ENCODE measurements around the gene TMEM238. TPM values are rescaled to one million over a fixed set of nuclear protein-coding genes. Genes with fewer than 3 reads are reported as not detected.
"Not testable (repeated sequence)": the region's sequence is repeated elsewhere in the genome, so short reads cannot be mapped to it uniquely, and the experiment has no call there.

Gene TMEM238
- not detected in 2 replicates for total RNA-seq (2014; rRNA removed; shearing (Covaris generic))

GRCh38 chr19:55384131-55384919 lies at the start of gene TMEM238:
Gene TMEM238, minus strand, starts transcription at chr19:55384292. Its CDS starts 33 bp downstream, at chr19:55384259.
- Histone ChIP-seq H3K4me3 (peak within 1 kb of the TSS; percentile 69), H3K27ac (peak within 1 kb of the TSS; percentile 84), H3K27me3 (replicated peaks) (no peaks in the 10 kb centered on the region), H3K36me3 (peaks cover 35% of the 10 kb centered on the region), H3K4me1 (replicated peaks) (peaks cover 45% of the 10 kb centered on the region), H3K9me3 (replicated peaks) (0 out of 2 replicates have a peak, but pooled peaks cover 2% of the 10 kb centered on the region)
- no peak for DNase-seq (ENCODE audit: low read depth in 1 of 2, low spot score in 2 of 2)

GRCh38 chr19:55433292-55433691 lies 49.2 kb upstream of the TMEM238 start:
- Histone ChIP-seq H3K36me3 (no peaks in the 10 kb centered on the region), H3K27ac (no peak overlapping the region), H3K27me3 (replicated peaks) (peaks cover 10% of the 10 kb centered on the region; the same call in 1 of the 2 replicates), H3K4me1 (replicated peaks) (no peaks in the 10 kb centered on the region), H3K4me3 (no peak overlapping the region), H3K9me3 (replicated peaks) (peaks cover 5% of the 10 kb centered on the region; the same call in 1 of the 2 replicates)
- DNase-seq (ENCODE audit: low read depth in 1 of 2, low spot score in 2 of 2), result no peak

- no peak overlapping the region for H3K27ac ChIP-seq
- no peak for DNase-seq (ENCODE audit: low read depth in 1 of 2, low spot score in 2 of 2)
- no peaks in the 10 kb centered on the region for H3K36me3 ChIP-seq
- no peak overlapping the region for H3K4me3 ChIP-seq
- no peaks in the 10 kb centered on the region for H3K4me1 ChIP-seq (replicated peaks)
- H3K9me3 ChIP-seq (replicated peaks), result peaks cover 5% of the 10 kb centered on the region; the same call in 1 of the 2 replicates
- peaks cover 10% of the 10 kb centered on the region; the same call in 1 of the 2 replicates for H3K27me3 ChIP-seq (replicated peaks)
These were observed 48.3 kb upstream of the TMEM238 start for GRCh38 chr19:55432241-55432959.

- H3K36me3 ChIP-seq, result no peaks in the 10 kb centered on the region
- no peak overlapping the region for H3K4me3 ChIP-seq
- H3K27me3 ChIP-seq (replicated peaks), result peaks cover 10% of the 10 kb centered on the region; the same call in 1 of the 2 replicates
- no peak for DNase-seq (ENCODE audit: low read depth in 1 of 2, low spot score in 2 of 2)
- peaks cover 5% of the 10 kb centered on the region; the same call in 1 of the 2 replicates for H3K9me3 ChIP-seq (replicated peaks)
- no peaks in the 10 kb centered on the region for H3K4me1 ChIP-seq (replicated peaks)
- no peak overlapping the region for H3K27ac ChIP-seq
These were observed 47.1 kb upstream of the TMEM238 start for GRCh38 chr19:55431183-55431582.

- H3K4me1 ChIP-seq (replicated peaks), result no peaks in the 10 kb centered on the region
- H3K9me3 ChIP-seq (replicated peaks), result no peaks in the 10 kb centered on the region
- H3K36me3 ChIP-seq, result no peaks in the 10 kb centered on the region
- H3K4me3 ChIP-seq, result no peak overlapping the region
- no peak overlapping the region for H3K27ac ChIP-seq
- DNase-seq (ENCODE audit: low read depth in 1 of 2, low spot score in 2 of 2), result no peak
- H3K27me3 ChIP-seq (replicated peaks), result peaks cover 20% of the 10 kb centered on the region
These were observed 42.0 kb upstream of the TMEM238 start for GRCh38 chr19:55426042-55426441.

GRCh38 chr19:55424518-55424917 lies 40.4 kb upstream of the TMEM238 start:
- no peaks in the 10 kb centered on the region for H3K36me3 ChIP-seq
- H3K4me3 ChIP-seq, result no peak overlapping the region
- no peaks in the 10 kb centered on the region for H3K9me3 ChIP-seq (replicated peaks)
- no peak for DNase-seq (ENCODE audit: low read depth in 1 of 2, low spot score in 2 of 2)
- no peaks in the 10 kb centered on the region for H3K4me1 ChIP-seq (replicated peaks)
- H3K27me3 ChIP-seq (replicated peaks), result peaks cover 25% of the 10 kb centered on the region
- H3K27ac ChIP-seq, result no peak overlapping the region

GRCh38 chr19:55423225-55424005 lies 39.3 kb upstream of the TMEM238 start:
- H3K4me3 ChIP-seq, result no peak overlapping the region
- H3K27ac ChIP-seq, result no peak overlapping the region
- H3K27me3 ChIP-seq (replicated peaks), result peaks cover 25% of the 10 kb centered on the region
- no peaks in the 10 kb centered on the region for H3K9me3 ChIP-seq (replicated peaks)
- H3K4me1 ChIP-seq (replicated peaks), result no peaks in the 10 kb centered on the region
- no peaks in the 10 kb centered on the region for H3K36me3 ChIP-seq
- no peak for DNase-seq (ENCODE audit: low read depth in 1 of 2, low spot score in 2 of 2)

GRCh38 chr19:55421281-55421680 lies 37.2 kb upstream of the TMEM238 start:
- not testable (repeated sequence) for H3K9me3 ChIP-seq (replicated peaks); H3K4me3 ChIP-seq; H3K4me1 ChIP-seq (replicated peaks); H3K36me3 ChIP-seq; DNase-seq (ENCODE audit: low read depth in 1 of 2, low spot score in 2 of 2); H3K27ac ChIP-seq
- H3K27me3 ChIP-seq (replicated peaks), result peaks cover 25% of the 10 kb centered on the region

- no peak overlapping the region for H3K4me3 ChIP-seq
These were observed 35.6 kb upstream of the TMEM238 start for GRCh38 chr19:55419624-55420236.

GRCh38 chr19:55419103-55419502 lies 35.0 kb upstream of the TMEM238 start:
- no peak overlapping the region for H3K27ac ChIP-seq

More at GRCh38 chr19:55419624-55420236, 35.6 kb upstream of the TMEM238 start:
- H3K9me3 ChIP-seq (replicated peaks), result no peaks in the 10 kb centered on the region
- H3K27ac ChIP-seq, result no peak overlapping the region
- H3K27me3 ChIP-seq (replicated peaks), result peaks cover 16% of the 10 kb centered on the region
- no peaks in the 10 kb centered on the region for H3K36me3 ChIP-seq
- no peaks in the 10 kb centered on the region for H3K4me1 ChIP-seq (replicated peaks)
- DNase-seq (ENCODE audit: low read depth in 1 of 2, low spot score in 2 of 2), result no peak

GRCh38 chr19:55418185-55418584 lies 34.1 kb upstream of the TMEM238 start:
- no peaks in the 10 kb centered on the region for H3K9me3 ChIP-seq (replicated peaks)

More at GRCh38 chr19:55419103-55419502, 35.0 kb upstream of the TMEM238 start:
- no peak for DNase-seq (ENCODE audit: low read depth in 1 of 2, low spot score in 2 of 2)
- Histone ChIP-seq H3K9me3 (replicated peaks) (no peaks in the 10 kb centered on the region), H3K36me3 (no peaks in the 10 kb centered on the region), H3K4me3 (no peak overlapping the region), H3K4me1 (replicated peaks) (no peaks in the 10 kb centered on the region), H3K27me3 (replicated peaks) (peaks cover 13% of the 10 kb centered on the region)

GRCh38 chr19:55410168-55410567 lies 26.1 kb upstream of the TMEM238 start:
- no peak overlapping the region for H3K27ac ChIP-seq

More at GRCh38 chr19:55418185-55418584, 34.1 kb upstream of the TMEM238 start:
- Histone ChIP-seq H3K4me1 (replicated peaks) (no peaks in the 10 kb centered on the region), H3K27me3 (replicated peaks) (peaks cover 7% of the 10 kb centered on the region), H3K4me3 (no peak overlapping the region), H3K27ac (no peak overlapping the region), H3K36me3 (no peaks in the 10 kb centered on the region)
- DNase-seq (ENCODE audit: low read depth in 1 of 2, low spot score in 2 of 2), result peak; percentile 67 to 68

GRCh38 chr19:55409179-55409578 lies 25.1 kb upstream of the TMEM238 start:
- H3K4me3 ChIP-seq; H3K27me3 ChIP-seq (replicated peaks); DNase-seq (ENCODE audit: low read depth in 1 of 2, low spot score in 2 of 2); H3K9me3 ChIP-seq (replicated peaks); H3K27ac ChIP-seq: not testable (repeated sequence)
- peaks cover 30% of the 10 kb centered on the region for H3K4me1 ChIP-seq (replicated peaks)
- H3K36me3 ChIP-seq, result peaks cover 34% of the 10 kb centered on the region

More at GRCh38 chr19:55410168-55410567, 26.1 kb upstream of the TMEM238 start:
- H3K4me1 ChIP-seq (replicated peaks), result peaks cover 20% of the 10 kb centered on the region
- DNase-seq (ENCODE audit: low read depth in 1 of 2, low spot score in 2 of 2), result no peak
- peaks cover 6% of the 10 kb centered on the region; the same call in 1 of the 2 replicates for H3K9me3 ChIP-seq (replicated peaks)
- peaks cover 24% of the 10 kb centered on the region for H3K36me3 ChIP-seq
- no peaks in the 10 kb centered on the region for H3K27me3 ChIP-seq (replicated peaks)
- no peak overlapping the region for H3K4me3 ChIP-seq
